GM12864 (cell line): ENCODE data around the gene FBXO10.

ENCODE experiments used
- DNase-seq: peaks from one replicate; pipeline ENCODE4 v3.0.0-alpha.2; 2011; ENCODE audit warnings: low read depth
- H3K4me3 ChIP-seq: 2 replicates; pipeline ENCODE4 v1.5.1; 2011; ENCODE audit warnings: mild to moderate bottlenecking, low read depth, low read length, control low read depth
- TF ChIP-seq, protein P1 (sequence below): IDR thresholded peaks from 2 replicates; pipeline ENCODE4 v1.5.1; 2011; ENCODE audit warnings: low read depth, mild to moderate bottlenecking, moderate library complexity, low read length, control low read depth, inconsistent platforms; ENCODE audit errors: missing control alignments

The FBXO10 gene, protein sequence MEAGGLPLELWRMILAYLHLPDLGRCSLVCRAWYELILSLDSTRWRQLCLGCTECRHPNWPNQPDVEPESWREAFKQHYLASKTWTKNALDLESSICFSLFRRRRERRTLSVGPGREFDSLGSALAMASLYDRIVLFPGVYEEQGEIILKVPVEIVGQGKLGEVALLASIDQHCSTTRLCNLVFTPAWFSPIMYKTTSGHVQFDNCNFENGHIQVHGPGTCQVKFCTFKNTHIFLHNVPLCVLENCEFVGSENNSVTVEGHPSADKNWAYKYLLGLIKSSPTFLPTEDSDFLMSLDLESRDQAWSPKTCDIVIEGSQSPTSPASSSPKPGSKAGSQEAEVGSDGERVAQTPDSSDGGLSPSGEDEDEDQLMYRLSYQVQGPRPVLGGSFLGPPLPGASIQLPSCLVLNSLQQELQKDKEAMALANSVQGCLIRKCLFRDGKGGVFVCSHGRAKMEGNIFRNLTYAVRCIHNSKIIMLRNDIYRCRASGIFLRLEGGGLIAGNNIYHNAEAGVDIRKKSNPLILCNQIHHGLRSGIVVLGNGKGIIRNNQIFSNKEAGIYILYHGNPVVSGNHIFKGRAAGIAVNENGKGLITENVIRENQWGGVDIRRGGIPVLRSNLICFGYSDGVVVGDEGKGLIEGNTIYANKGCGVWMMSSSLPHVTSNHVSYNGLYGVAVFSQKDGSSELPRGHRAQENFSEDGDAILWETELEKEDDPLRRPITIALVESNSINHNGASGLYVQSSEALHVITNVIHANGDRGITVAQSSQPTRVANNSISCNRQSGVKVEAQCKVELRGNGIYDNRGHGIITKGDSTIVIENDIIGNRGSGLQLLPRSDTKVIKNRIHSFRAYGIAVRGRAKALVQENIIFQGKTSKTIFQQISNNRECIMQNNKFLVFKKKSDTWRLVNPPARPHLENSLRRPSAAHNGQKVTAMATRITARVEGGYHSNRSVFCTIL

DNA sequence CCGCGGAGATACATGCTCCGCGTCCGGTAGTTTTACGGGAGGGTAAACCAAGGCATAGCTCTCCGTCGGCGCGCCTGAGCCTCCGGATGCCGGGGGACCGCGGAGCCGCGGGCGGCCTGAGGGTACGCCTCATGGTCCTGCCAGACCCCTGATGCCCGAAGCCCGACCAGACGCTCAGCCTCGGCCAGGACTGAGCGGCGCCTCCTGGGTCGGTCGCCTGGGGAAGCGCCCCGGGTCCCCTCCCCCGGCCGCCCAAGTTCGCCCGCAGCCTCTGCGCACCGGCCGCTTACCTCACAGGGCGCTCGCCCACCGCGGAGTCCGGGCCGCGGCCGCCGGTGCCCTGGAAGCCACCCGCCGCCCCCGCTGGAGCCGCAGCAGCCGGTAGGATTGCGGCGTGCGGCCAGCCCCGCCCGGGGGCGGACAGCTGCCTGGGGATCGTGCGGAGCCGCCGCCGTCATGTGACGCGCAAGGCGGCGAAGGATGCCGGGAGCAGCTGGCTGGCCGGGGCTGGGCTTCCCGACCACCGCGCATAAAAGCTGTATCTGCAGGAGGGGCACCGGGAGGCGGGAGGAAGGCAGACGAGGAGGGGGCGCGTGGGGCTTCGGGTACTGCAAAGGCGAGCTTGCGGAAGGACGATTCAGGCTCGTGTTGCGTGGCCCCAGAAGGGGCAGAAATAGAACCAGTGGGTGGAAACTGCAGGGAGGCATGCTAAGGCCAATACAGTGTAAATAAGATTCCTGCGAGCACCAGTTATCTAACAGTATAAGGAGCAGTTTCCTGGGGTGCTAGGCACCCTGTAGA is at the start of gene FBXO10:
TSS of gene FBXO10 (minus strand) at position 460 of the 801 bp plus-strand sequence. CDS start 34,612 bp downstream, outside the sequence.
- H3K4me3 ChIP-seq = peak within 1 kb of the TSS; percentile 93
- DNase-seq = no peak
- TF ChIP-seq, protein P1, sequence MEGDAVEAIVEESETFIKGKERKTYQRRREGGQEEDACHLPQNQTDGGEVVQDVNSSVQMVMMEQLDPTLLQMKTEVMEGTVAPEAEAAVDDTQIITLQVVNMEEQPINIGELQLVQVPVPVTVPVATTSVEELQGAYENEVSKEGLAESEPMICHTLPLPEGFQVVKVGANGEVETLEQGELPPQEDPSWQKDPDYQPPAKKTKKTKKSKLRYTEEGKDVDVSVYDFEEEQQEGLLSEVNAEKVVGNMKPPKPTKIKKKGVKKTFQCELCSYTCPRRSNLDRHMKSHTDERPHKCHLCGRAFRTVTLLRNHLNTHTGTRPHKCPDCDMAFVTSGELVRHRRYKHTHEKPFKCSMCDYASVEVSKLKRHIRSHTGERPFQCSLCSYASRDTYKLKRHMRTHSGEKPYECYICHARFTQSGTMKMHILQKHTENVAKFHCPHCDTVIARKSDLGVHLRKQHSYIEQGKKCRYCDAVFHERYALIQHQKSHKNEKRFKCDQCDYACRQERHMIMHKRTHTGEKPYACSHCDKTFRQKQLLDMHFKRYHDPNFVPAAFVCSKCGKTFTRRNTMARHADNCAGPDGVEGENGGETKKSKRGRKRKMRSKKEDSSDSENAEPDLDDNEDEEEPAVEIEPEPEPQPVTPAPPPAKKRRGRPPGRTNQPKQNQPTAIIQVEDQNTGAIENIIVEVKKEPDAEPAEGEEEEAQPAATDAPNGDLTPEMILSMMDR = no peak

DNA sequence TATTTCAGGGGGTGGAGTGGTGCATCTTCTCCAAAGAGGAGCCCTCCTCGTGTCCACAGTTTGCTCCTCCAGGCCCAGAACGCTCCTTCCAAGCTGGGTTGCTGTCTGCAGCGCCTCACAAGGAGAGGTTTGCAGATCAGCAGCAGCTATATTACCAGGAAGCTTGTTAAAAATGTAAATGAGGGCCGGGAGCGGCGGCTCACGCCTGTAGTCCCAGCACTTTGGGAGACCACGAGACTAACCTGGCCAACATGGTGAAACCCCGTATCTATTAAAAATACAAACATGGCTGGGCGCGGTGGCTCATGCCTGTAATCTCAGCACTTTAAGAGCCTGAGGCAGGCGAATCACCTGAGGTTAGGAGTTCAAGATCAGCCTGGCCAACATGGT is 49.6 kb upstream of the FBXO10 start:
- TF ChIP-seq, protein P1 = no peak
- no peak for DNase-seq
- H3K4me3 ChIP-seq = no peak overlapping the region

DNA sequence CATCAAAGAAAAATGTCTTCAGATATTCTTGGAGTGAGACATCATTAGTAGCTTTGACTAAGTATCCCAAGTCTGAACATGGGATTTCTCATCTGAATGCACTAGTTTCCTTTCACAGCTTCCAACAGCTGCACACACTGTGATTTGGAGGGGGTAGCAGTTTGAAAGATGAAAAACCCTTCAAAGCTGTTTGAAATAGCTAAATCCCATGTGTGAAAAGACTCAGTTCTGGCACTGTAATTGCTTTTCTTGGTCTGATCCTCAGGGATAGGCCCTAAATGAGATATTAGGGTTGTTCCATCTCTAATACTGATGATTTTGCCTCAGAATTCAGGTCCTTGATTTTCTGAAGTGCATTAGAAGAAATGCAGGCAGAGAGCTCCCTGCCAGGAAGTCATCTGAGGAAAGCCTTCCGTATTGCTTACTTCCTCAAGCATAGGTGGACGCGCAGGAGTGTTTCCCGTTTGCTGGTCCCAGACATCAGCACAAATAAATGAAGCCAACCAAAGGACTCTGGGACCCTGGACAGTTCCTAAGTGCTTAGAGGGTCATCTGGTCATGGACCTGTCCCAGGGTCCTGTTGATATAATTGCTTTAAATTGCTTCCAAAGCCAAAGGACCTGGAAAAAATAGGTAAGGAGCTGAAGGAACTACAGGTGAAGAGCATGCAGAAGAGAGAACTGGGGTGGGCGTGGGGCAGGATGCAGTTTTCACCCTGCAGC is 49.0 kb upstream of the FBXO10 start:
- TF ChIP-seq, protein P1 = no peak
- DNase-seq = no peak
- no peak overlapping the region for H3K4me3 ChIP-seq

DNA sequence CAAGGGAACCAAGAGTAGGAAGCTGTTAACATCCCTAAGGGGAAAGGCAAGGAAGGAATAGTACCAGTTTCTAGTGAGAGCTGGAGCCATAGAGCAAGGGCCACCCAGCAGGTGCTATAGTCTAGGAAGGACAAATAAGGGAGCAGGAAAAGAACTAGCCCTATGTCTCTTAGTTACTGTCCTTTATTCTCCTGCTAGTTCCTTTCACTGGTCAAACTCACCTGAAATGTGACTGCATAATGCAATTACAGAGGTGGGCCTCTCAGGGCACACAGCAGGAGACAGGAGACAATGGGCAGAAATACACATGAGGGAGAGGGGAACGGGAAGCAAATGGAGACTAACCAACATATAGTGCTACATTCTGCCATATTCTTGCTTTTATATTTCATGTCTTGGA is 47.9 kb upstream of the FBXO10 start:
- no peak for DNase-seq
- H3K4me3 ChIP-seq = no peak overlapping the region
- TF ChIP-seq, protein P1 = no peak

DNA sequence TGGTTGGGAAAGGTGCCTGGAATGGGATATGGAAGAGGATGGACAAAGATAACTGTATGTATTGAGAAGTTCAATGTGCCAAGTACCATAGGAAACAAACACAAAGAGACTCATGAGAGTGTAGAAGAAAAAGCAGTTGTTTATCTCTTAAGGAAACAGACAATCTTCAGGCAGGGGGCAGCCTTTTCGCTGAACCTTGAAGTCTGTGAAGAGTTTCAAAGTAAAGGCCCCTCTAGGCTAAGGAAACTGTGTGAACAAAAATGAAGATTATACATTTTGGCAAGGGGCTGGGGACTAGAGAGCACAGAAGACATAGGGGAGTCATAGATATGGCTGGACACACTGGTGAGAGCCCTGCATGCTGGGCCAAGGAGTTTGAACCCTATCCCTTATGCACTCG is 47.1 kb upstream of the FBXO10 start:
- no peak overlapping the region for H3K4me3 ChIP-seq
- TF ChIP-seq, protein P1 = no peak
- no peak for DNase-seq

DNA sequence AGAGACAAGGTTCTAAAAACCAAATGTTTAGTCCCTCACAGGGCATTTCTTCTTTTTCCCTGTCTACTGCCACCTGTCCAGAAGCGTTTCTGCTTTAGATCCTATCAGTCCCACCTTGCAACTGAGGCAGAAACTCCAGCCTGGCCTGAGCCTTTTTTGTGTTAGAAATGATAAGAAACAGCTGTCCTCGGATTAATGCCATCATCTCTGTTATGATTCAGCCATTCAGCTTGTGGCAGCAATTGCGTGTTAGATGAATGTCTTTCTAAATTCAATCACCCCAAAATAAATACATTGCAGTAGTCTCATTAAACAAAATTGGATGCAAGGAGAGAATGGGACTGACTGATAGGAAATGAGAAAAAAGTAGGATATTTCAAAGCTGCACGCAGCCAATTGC is 46.3 kb upstream of the FBXO10 start:
- TF ChIP-seq, protein P1 = no peak
- no peak for DNase-seq
- no peak overlapping the region for H3K4me3 ChIP-seq
